ENCODE data around the gene TLR2. TPM values are rescaled to one million over a fixed set of nuclear protein-coding genes. Genes with fewer than 3 reads are reported as not detected.

Gene TLR2
- total and polyA plus RNA-seq, 4 donors, result 27.5 to 190 (median 140) TPM

- Histone ChIP-seq H3K4me3 (no peak overlapping the region), H3K27me3 (ENCODE audit: control insufficient read depth in 3 of 3, insufficient read depth in 3 of 3, low read length in 2 of 3) (no peaks in the 10 kb centered on the region), H3K27ac (ENCODE audit: low read depth in 1 of 2, low read length in 1 of 2) (no peak overlapping the region), H3K4me1 (ENCODE audit: control insufficient read depth in 5 of 5, insufficient read depth in 5 of 5, low read length in 5 of 5) (peaks cover 0 to 6% (median 0%) of the 10 kb centered on the region in 5 donors), H3K36me3 (ENCODE audit: control insufficient read depth in 4 of 4, insufficient read depth in 4 of 4, low read length in 4 of 4) (no peaks in the 10 kb centered on the region), H3K9me3 (ENCODE audit: control insufficient read depth in 4 of 4, insufficient read depth in 3 of 4, low read length in 3 of 4) (no peaks in the 10 kb centered on the region), H3K9ac (ENCODE audit: insufficient read depth in 1 of 2, low read length in 2 of 2) (no peak overlapping the region)
- no peak for TF ChIP-seq CTCF (IDR thresholded peaks at IDR 0.05; ENCODE audit: control extremely low read depth, extremely low read depth)
- ATAC-seq (ENCODE audit: insufficient read depth, low FRiP score), result no peak
- DNase-seq, result no peak
- WGBS, 2 donors, result 82 to 88% methylated on average over 2 of the region's 2 CpGs
Measured at GRCh38 chr4:153729895-153730294, 45.8 kb downstream of the TLR2 start.

GRCh38 chr4:153731239-153731638 lies 47.2 kb downstream of the TLR2 start:
- no peaks in the 10 kb centered on the region for H3K27me3 ChIP-seq (ENCODE audit: control insufficient read depth in 3 of 3, insufficient read depth in 3 of 3, low read length in 2 of 3)
- H3K4me3 ChIP-seq, result no peak overlapping the region
- 40 to 47% methylated on average over 3 of the region's 3 CpGs for WGBS, 2 donors
- no peaks in the 10 kb centered on the region for H3K9me3 ChIP-seq (ENCODE audit: control insufficient read depth in 4 of 4, insufficient read depth in 3 of 4, low read length in 3 of 4)
- H3K4me1 ChIP-seq (ENCODE audit: control insufficient read depth in 5 of 5, insufficient read depth in 5 of 5, low read length in 5 of 5), result peaks cover 0 to 6% (median 0%) of the 10 kb centered on the region in 5 donors
- no peaks in the 10 kb centered on the region for H3K36me3 ChIP-seq (ENCODE audit: control insufficient read depth in 4 of 4, insufficient read depth in 4 of 4, low read length in 4 of 4)
- ATAC-seq (ENCODE audit: insufficient read depth, low FRiP score) (no peak), DNase-seq (peak; percentile 35 to 50 (median 50))
- TF ChIP-seq CTCF (IDR thresholded peaks at IDR 0.05; ENCODE audit: control extremely low read depth, extremely low read depth), result no peak
- no peak overlapping the region for H3K27ac ChIP-seq (ENCODE audit: low read depth in 1 of 2, low read length in 1 of 2)
- no peak overlapping the region for H3K9ac ChIP-seq (ENCODE audit: insufficient read depth in 1 of 2, low read length in 2 of 2)

- Histone ChIP-seq H3K9ac (ENCODE audit: insufficient read depth in 1 of 2, low read length in 2 of 2) (no peak overlapping the region), H3K4me3 (no peak overlapping the region), H3K27ac (ENCODE audit: low read depth in 1 of 2, low read length in 1 of 2) (no peak overlapping the region), H3K36me3 (ENCODE audit: control insufficient read depth in 4 of 4, insufficient read depth in 4 of 4, low read length in 4 of 4) (no peaks in the 10 kb centered on the region), H3K9me3 (ENCODE audit: control insufficient read depth in 4 of 4, insufficient read depth in 3 of 4, low read length in 3 of 4) (no peaks in the 10 kb centered on the region), H3K27me3 (ENCODE audit: control insufficient read depth in 3 of 3, insufficient read depth in 3 of 3, low read length in 2 of 3) (no peaks in the 10 kb centered on the region), H3K4me1 (ENCODE audit: control insufficient read depth in 5 of 5, insufficient read depth in 5 of 5, low read length in 5 of 5) (peaks cover 0 to 6% (median 0%) of the 10 kb centered on the region in 5 donors)
- no peak for TF ChIP-seq CTCF (IDR thresholded peaks at IDR 0.05; ENCODE audit: control extremely low read depth, extremely low read depth)
- DNase-seq, result no peak
- WGBS, 2 donors, result 74 to 83% methylated on average over 4 of the region's 4 CpGs
- no peak for ATAC-seq (ENCODE audit: insufficient read depth, low FRiP score)
Measured at GRCh38 chr4:153733751-153734448, 49.8 kb downstream of the TLR2 start.

All from lung (tissue), 12 donors.